NT2/D1 (cell line): ENCODE data around the gene GPC6.

Experiments
- SUZ12 ChIP-seq: IDR thresholded peaks from 2 replicates; pipeline ENCODE4 v1.6.1; 2011; ENCODE audit not compliant: insufficient read length, insufficient read depth; ENCODE audit errors: extremely low read depth
- YY1 ChIP-seq: IDR thresholded peaks from 2 replicates; pipeline ENCODE4 v1.6.1; 2011; ENCODE audit not compliant: insufficient read length, insufficient read depth

GRCh38 chr13:94419304-94419924, 1192.8 kb downstream of the GPC6 start:
- TF ChIP-seq SUZ12 (no peak), YY1 (no peak)
